NCI-H2107 treated with DMSO at 0.1 percent for 48 hours (cell line): ENCODE results near the gene POLE.
"Not testable (repeated sequence)": the region's sequence is repeated elsewhere in the genome, so short reads cannot be mapped to it uniquely, and the experiment has no call there.

ENCODE experiments used
- DNase-seq: peaks from one replicate; lab custom pipeline; 2025; ENCODE audit not compliant: unreplicated experiment; lab: John Stamatoyannopoulos, UW

The POLE gene

DNA sequence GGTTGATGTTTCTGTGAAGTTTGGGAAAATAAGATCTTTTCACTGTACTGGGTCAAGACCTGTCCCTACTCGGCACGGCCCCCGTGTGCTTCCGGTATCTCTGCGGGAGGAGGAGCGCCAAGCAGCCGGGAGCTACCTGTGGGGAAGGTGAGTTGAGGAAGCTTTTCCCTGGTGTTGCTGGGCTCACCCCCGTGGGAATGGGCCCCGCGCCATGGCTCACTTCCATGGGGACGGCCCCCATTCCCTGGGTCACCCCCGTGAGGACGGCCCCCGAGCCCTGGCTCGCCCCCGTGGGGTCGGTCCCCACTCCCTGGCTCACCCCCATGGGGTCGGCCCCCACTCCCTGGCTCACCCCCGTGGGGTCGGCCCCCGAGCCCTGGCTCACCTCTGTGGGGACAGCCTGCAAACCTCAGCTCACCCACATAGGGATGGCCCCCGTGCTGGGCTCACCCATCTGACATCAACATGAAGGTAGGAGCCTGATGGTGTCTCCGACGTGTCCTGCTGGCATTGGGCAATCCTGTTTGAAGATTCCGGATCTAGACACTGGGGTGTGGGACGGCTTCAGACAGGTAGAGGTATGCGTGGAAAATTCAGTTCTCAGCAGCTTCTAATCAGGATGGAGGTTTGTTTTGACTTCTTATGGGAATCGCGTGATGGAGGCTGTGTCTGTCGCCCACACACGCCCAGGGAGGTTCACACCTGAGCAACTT is 85.8 kb downstream of the POLE start:
- DNase-seq, result no peak

DNA sequence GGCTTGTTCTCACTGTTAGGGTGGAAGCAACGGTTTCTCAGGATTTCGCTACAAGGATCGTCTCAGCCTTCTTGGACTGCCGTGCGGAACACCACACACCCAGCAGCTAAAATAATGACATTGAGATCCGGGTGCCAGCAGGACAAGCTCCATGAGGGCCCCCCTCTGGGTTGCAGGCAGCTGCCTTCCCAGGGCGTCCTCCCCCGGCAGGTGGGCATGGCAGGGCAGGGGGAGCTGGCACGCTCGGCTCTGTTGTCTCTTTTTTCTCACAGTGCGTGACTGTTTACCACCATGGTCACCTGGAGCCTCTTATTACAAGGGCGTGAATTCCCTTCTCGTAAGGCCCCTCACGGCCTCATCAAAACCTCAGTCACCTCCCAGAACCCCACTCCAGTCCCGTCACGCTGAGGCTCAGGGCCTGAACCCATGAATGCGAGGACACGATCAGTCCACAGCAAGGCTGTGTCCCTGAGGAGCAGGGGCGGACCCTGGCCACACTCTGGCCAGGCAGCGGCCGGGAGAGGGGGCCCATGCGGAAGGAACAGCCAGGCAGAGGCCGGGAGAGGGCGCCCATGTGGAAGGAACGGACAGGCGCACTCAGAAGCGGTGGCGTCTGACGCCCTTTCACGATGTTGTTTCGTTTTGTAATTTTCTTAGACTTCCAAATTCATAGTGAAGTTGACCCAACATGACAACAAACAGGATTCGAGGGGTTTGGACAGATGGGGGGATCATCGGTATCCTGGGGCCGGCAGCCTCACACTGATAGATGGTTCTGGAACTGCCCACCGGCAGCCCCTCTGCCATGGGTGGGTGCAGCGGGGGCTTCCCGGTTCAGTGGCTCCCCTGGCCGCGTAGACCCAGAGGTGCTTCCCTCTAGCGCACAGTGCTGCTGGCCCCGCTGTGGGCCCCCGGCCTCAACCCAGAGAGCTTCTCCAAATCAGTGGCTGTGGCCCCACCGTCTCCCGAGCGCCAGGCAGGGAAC is 86.8 kb downstream of the POLE start:
- peak; percentile 81 for DNase-seq

DNA sequence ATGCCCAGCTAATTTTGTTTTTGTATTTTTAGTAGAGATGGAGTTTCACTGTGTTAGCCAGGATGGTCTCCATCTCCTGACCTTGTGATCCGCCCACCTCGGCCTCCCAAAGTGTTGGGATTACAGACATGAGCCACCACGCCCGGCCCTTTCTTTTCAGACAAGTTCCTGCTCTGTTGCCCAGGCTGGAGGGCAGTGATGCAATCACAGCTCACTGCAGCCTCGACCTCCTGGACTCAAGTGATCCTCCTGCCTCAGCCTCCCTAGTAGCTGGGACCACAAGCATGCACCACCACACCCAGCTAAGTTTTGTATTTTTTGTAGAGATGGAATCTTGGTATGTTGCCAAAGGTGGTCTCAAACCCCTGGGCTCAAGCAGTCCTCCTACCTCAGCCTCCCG is 87.6 kb downstream of the POLE start:
- not testable (repeated sequence) for DNase-seq

DNA sequence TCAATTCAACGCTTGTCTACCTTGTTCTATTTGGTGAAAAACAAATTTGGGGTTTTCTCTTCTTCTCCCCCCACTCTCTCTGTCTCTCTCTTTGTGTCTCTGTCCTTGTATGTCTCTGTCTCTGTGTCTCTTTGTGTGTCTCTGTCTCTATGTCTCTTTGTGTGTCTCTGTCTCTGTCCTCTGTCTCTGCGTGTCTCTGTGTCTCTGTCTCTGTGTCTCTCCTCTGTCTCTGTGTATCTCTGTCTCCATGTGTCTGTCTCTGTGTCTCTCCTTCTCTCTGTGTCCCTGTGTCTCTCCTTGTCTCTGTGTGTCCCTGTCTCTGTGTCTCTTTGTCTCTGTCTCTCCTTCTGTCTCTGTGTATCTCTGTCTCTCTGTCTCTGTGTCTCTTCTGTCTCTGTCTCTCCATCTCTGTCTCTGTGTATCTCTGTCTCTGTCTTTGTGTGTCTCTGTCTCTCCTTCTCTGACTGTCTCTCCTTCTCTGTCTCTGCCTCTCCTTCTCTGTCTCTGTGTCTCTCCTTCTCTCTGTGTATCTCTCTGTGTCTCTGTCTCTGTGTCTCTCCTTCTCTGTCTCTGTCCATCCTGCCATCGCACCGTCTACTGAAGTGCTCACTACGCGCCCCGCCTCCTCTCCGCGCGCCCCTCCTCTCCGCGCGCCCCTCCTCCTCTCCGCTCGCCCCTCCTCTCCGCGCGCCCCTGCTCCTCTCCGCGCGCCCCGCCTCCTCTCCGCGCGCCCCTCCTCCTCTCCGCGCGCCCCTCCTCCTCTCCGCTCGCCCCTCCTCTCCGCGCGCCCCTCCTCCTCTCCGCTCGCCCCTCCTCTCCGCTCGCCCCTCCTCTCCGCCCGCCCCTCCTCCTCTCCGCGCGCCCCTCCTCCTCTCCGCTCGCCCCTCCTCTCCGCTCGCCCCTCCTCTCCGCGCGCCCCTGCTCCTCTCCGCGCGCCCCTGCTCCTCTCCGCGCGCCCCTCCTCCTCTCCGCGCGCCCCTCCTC is 89.5 kb downstream of the POLE start:
- no peak for DNase-seq

DNA sequence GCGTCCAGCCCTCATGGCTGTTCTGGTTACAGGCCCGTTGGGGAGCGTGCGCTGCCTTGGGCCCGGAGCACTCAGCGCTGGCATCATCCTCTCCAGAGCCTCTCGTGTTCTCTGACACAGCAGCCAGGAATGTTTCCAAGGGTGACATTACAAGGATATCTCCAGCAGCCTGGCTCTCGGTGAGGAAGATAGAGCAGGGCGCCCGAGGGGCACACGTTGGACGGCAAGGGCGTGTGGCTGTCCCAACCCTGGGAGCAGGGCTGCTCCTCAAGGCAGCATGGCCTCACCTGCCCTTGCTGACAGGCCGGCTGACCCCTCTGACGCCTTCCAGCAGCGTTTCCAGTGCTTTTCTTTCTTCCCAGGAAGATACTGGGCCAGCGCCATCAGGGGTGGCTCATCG is 91.1 kb downstream of the POLE start:
- no peak for DNase-seq

DNA sequence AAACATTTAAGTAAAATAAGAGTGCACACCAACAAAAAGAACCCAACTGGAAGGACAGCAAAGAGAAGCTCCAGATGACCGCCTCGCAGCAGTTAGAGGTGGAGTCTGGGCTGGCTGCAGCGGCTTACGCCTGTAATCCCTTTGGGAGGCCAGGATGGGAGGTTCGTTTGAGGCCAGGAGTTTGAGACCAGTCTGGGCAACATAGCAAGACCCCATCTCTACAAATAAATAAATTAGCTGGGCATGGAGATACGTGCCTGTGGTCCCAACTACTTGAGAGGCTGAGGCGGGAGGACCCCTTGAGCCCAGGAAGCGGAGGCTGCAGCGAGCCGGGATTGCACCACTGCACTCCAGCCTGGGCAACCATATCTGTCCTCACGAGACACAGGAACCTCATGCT is 92.0 kb downstream of the POLE start:
- no peak for DNase-seq

DNA sequence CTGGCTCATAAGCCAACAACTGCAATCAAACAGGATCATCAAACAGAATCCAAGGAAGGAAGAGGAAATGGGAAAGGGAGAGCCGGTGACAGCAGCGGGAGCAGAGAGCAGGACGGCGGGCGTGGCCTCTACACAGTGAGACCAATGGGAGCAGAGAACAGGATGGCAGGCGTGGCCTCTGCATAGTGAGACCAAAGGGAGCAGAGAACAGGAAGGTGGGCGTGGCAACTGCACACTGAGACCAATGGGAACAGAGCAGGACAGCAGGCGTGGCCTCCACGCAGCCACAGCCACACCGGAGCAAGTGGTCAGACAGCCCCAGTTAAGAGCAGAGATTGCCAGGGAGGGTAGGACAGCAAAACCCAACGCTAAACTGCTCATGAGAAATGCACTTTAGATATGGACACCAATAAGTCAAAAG is 93.2 kb downstream of the POLE start:
- peak; percentile 95 for DNase-seq

DNA sequence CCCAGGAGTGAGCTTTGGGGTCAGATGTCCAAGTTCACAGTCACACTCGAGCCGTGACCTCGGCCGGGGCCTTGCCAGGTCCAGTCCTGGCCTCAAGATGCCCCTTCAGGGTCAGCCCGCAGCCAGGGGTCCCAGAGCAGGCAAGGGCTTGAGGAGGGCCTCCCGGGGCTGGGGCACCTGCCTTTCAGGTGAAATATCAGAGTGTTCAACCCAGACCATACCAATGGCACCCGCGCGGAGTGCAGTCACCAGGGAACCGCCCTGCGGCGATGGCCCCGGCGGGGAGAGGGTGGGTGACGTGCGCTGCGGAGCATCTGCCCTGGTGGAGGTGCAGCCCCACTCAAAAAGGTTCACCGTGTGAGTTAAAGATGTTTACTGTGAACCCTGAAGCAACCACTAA is 93.6 kb downstream of the POLE start:
- no peak for DNase-seq

DNA sequence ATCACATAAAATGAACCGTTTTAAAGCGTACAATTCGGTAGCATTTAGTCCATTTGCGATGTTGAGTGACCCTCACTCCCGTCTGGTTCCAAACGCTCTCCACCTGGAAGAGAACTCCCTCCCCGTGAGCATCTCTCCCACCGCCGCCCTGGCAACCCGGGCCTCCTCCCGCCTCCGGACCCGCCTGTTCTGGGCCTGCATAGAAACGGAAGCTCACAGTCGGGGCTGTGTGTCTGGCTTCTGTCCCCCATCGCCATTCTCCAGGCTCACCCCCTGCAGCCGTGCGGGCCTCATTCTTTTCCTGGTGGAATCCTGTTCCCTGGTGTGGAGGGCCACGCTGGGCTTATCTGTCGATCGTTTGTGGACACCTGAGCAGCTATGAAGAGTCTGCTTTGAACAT is 94.1 kb downstream of the POLE start:
- no peak for DNase-seq

DNA sequence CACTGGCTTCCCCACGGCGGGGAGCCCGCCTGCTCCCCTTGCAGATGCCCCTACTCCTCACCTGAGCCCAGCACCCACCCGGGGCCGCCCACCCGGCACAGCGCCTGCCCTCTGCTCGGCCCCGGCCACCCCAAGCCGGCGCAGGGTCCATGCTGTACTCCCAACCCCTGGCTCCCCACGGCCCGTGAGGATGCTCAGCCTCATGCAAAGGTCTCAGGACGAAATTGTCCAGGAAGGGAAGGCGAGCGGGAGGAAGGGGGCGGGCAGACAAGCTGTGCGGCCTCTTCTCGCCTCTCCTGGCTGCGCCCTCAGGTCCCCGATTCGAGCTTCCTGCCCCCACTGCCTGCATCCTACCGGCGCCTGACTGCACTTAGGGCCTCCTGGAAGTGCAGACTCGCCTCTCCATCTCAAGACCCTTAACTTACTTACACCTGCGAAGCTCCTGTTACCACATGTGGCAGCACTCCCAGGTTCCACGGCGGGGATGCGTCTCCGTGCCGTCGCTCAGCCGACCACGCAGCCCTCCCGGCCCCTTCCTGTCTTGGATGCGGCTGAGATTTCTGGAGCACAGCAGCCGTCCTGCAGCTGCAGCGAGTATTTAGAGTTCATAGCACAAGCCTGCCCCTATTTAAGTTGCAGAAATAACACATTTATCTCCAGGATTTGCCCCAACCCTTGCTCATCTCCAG is 94.7 kb downstream of the POLE start:
- no peak for DNase-seq

DNA sequence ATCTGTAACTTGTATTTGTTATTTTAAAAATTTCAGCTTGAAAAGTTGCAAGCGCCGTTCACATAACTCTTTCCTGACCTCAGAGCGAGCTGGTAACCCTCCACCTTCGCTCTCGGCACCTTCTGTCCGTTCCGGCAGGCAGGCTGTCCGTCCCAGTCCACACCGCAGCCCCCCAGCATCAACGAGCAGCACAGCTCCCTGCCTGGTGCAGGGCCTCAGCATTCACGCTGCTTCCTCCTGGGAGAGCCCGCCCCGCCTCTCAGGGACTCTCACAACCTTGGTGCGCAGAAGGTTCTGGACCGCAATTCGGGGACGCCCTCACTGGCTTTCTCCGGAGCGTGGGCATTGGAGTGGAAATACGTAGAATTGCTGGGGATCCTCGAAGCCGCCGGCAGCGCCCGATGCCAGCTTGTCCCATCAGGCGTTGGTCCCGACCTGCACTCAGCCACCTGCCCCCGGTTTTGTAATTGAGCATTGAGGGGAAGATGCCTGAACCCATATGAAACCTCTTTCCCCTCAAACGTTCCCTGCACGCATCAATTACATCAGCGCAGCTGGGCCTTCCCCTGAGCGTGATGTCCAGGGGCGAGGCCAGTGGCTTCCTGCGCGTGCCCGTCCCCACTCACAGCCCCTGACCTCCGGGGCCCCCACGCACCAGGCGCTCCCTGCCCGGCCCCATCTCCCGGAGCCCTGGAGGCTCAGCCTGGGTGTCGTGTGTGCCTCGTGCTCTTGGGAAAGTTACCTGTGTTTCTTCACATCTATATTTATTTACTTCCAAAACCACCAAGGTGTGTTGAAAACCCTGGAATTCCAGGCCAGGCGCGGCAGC is 95.8 kb downstream of the POLE start:
- DNase-seq, result no peak

DNA sequence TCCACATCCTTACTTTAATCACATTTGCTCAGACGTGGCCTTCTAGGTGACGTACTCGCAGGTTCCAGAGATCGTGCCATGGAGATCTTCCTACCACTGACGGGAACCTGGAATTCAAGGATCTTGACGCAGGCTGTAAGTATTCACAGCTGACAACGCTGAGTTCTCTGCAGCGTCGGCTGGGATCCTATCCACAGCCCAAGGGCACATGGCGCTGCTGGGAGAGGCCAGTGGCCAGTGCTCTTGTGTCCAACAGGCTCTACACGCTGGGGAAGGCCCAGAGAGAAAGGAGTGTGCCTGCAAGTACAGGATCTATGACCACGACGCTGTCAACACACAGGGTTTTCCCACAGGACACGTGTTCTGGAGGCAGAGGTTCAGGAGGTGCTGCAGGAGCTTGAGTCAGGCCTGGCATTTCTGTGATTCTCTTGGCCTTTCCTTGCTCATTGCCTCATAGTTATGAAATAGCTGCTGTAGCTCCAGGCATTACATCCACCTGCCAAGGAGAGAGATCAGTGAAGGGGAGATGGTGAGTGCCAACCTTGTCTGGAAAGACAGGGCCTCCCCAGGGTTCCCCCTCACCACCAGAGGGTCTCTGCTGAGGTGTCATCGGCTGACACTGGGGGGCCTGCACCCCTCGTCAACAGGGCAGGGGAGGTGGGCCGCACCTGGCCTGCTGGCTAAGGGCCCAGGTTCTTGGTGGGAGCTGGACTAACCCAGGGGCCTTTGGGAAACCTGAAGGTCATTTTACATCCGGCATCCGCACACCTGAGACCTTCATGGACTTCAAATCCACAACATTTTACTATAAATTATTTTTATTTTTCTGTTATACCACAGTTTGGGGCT is 98.1 kb downstream of the POLE start:
- no peak for DNase-seq

DNA sequence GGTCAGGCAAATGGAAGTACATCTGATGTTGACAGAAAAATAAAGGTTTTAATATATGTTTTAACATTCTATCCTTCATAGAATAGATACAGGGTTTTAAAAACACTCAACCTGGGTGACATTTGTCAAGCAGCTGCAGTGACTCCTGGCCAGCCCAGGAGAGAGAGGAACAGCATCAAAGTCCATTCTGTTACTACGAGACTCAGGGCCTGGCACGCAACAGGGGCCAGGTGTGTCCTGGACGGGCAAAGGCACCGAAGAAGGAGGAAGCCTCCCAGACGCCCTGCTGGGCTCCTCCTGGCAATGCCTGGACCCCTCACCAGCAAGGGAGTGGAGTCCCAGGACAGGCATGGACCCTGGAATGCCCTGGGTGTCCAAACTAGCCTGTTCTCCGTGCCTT is 98.8 kb downstream of the POLE start:
- DNase-seq, result no peak

DNA sequence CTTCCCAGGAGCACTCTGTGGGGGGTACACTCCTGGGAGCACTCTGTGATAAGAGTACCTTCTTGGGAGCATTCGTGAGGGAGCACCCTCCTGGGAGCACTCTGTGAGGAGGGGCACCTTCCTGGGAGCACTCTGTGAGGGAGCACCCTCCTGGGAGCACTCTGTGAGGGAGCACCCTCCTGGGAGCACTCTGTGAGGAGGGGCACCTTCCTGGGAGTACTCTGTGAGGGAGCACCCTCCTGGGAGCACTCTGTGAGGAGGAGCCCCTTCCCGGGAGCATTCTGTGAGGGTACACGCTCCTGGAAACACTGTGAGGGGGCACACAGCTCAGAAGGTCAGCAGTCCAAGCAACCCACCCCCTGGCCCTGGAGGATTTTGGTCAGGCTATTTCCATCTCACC is 99.4 kb downstream of the POLE start:
- DNase-seq, result no peak

DNA sequence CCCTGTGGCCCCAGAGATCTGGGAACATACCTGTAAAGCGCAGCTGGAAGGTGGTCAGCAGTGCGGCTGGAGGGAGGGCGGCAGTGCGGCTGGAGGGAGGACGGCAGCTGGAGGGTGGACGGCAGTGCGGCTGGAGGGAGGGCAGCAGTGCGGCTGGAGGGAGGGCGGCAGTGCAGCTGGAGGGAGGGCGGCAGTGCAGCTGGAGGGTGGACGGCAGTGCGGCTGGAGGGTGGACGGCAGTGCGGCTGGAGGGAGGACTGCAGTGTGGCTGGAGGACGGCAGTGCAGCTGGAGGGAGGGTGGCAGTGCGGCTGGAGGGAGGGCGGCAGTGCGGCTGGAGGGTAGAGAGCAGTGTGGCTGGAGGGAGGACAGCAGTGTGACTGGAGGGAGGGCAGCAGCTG is 100.2 kb downstream of the POLE start:
- DNase-seq, result no peak

DNA sequence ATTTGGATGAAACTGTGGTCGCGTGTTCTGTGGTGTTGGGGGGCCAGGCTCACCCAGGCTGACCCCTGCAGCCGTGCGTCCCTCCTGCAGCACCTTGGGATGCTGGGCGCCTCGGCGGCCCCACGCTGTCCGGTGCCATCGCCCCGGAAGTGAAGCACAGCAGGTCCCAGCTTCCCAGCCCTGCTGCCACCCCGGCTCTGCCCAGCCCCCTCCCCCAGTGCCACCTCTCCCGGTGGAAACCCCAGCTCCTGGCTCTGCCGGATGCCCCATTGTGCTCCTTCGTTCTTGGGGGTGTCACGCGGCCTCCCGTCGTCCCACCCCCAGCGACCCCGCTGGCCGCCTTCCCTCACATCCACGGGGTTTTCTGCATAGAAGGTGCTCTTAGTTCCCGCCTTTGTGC is 102.0 kb downstream of the POLE start:
- DNase-seq, result no peak

DNA sequence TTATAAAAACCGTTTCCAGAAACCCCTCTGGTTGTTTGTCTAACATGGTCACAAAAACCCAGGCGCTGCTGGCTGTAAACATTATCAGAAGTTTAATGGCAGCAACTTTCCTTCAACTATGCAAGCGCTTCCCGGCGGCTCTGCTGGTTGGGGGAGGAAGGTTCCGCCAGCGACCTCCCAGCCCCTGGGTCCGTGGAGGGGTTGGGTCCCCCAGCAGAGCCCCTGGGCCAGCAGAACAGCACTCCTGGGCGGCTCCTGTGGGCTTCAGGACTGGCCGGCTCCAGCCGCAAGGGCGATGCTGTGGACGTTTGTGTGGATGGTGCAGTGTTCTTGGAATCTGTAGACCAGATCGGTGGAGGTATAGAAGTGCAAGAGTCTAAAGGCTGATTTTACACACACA is 102.7 kb downstream of the POLE start:
- no peak for DNase-seq

DNA sequence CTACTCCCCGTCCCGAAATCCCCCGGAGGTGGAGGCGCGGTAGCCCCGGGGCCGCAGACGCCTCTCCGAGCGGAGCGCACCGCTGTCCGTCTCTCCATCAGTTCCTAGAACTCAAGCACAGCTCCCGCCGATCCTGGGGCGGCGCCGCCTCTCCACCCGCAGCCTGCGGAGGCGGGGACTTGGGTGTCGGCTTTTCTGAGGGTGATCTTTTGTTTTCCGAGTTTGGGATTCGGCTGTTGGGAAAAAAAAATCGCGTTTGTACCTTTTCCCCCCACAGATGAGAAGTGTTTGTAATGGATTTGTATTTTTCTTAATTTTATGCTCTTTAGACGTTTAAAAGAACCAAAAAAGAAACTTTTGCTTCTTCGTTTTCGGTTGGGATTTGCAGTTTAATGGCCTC is 103.4 kb downstream of the POLE start:
- DNase-seq, result no peak

DNA sequence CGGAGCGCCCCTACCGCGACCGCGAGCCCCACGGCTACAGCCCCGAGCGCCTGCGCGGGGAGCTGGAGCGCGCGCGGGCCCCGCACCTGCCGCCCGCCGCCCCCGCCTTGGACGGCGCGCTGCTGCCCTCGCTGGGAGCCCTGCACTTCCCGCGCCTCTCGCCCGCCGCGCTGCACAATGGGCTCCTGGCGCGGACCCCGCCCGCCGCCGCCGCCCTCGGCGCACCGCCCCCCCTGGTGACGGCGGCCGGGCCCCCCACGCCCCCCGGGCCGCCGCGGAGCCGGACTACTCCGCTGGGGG is 103.8 kb downstream of the POLE start:
- DNase-seq, result no peak
